WTC11 (cell line): Measurements from ENCODE around the gene SPIB. TPM values are rescaled to one million over a fixed set of nuclear protein-coding genes. Genes with fewer than 3 reads are reported as not detected.

ENCODE experiments used
- AR ChIP-seq: fragments of 250-450 bp; sonication (Bioruptor Pico); IDR thresholded peaks from 2 replicates; pipeline ENCODE4 v1.9.0; 2021; ENCODE audit warnings: mild to moderate bottlenecking
- ATF6 ChIP-seq: sonication (generic); formaldehyde crosslinking; IDR thresholded peaks from 2 replicates; pipeline ENCODE4 v1.8.1; 2023; ENCODE audit warnings: mild to moderate bottlenecking, missing genetic modification reagents
- CTCF ChIP-seq: fragments of 200-600 bp; IDR thresholded peaks from 2 replicates; pipeline ENCODE4 v1.8.0; 2022; ENCODE audit warnings: antibody characterized with exemption
- E2F1 ChIP-seq: sonication (generic); formaldehyde crosslinking; IDR thresholded peaks from 2 replicates; pipeline ENCODE4 v1.8.0; 2022; ENCODE audit warnings: mild to moderate bottlenecking, missing genetic modification reagents
- E2F4 ChIP-seq: sonication (generic); formaldehyde crosslinking; IDR thresholded peaks from 2 replicates; pipeline ENCODE4 v1.8.1; 2022; ENCODE audit warnings: low read depth, mild to moderate bottlenecking, moderate library complexity, missing genetic modification reagents, borderline replicate concordance
- ETV6 ChIP-seq: sonication (generic); formaldehyde crosslinking; IDR thresholded peaks from 2 replicates; pipeline ENCODE4 v1.8.1; 2022; ENCODE audit warnings: mild to moderate bottlenecking, missing genetic modification reagents
- GABPB1 ChIP-seq: sonication (generic); formaldehyde crosslinking; IDR thresholded peaks from 2 replicates; pipeline ENCODE4 v1.8.1; 2023; ENCODE audit warnings: mild to moderate bottlenecking, missing genetic modification reagents
- GTF2I ChIP-seq: fragments of 250-450 bp; sonication (Bioruptor Pico); conservative IDR thresholded peaks from 2 replicates; pipeline ENCODE4 v1.4.0; 2021; ENCODE audit warnings: mild to moderate bottlenecking
- HMGA2 ChIP-seq: fragments of 250-450 bp; sonication (Bioruptor Pico); IDR thresholded peaks from 2 replicates; pipeline ENCODE4 v1.4.0; 2021; ENCODE audit warnings: mild to moderate bottlenecking, moderate library complexity
- HMGXB4 ChIP-seq: sonication (generic); formaldehyde crosslinking; IDR thresholded peaks from 2 replicates; pipeline ENCODE4 v1.8.1; 2023; ENCODE audit warnings: mild to moderate bottlenecking, moderate library complexity, missing genetic modification reagents
- JUN ChIP-seq: sonication (generic); formaldehyde crosslinking; IDR thresholded peaks from 2 replicates; pipeline ENCODE4 v1.8.0; 2023; ENCODE audit warnings: mild to moderate bottlenecking, missing genetic modification reagents
- MLX ChIP-seq: sonication (generic); formaldehyde crosslinking; IDR thresholded peaks from 2 replicates; pipeline ENCODE4 v1.8.1; 2023; ENCODE audit warnings: mild to moderate bottlenecking, missing genetic modification reagents, moderate library complexity
- NFATC4 ChIP-seq: fragments of 250-450 bp; sonication (Bioruptor Pico); IDR thresholded peaks from 2 replicates; pipeline ENCODE4 v1.9.0; 2021; ENCODE audit warnings: mild to moderate bottlenecking
- NFE2L1 ChIP-seq: sonication (generic); formaldehyde crosslinking; IDR thresholded peaks from 2 replicates; pipeline ENCODE4 v1.8.1; 2023; ENCODE audit warnings: missing genetic modification reagents
- NR2C2 ChIP-seq: sonication (generic); formaldehyde crosslinking; IDR thresholded peaks from 2 replicates; pipeline ENCODE4 v1.8.0; 2022; ENCODE audit warnings: mild to moderate bottlenecking, missing genetic modification reagents
- RELA ChIP-seq: sonication (generic); formaldehyde crosslinking; IDR thresholded peaks from 2 replicates; pipeline ENCODE4 v1.8.1; 2022; ENCODE audit warnings: missing genetic modification reagents, mild to moderate bottlenecking, borderline replicate concordance
- RORB ChIP-seq: fragments of 250-450 bp; sonication (Bioruptor Pico); IDR thresholded peaks from 2 replicates; pipeline ENCODE4 v1.9.0; 2021; ENCODE audit warnings: mild to moderate bottlenecking
- SMAD3 ChIP-seq: sonication (generic); formaldehyde crosslinking; IDR thresholded peaks from 2 replicates; pipeline ENCODE4 v1.8.0; 2022; ENCODE audit warnings: missing genetic modification reagents, mild to moderate bottlenecking, borderline replicate concordance
- SP1 ChIP-seq: sonication (generic); formaldehyde crosslinking; conservative IDR thresholded peaks from 2 replicates; pipeline ENCODE4 v1.8.1; 2022; ENCODE audit warnings: missing genetic modification reagents
- TEAD4 ChIP-seq: sonication (generic); formaldehyde crosslinking; IDR thresholded peaks from 2 replicates; pipeline ENCODE4 v1.8.0; 2022; ENCODE audit warnings: mild to moderate bottlenecking, missing genetic modification reagents
- USF1 ChIP-seq: sonication (generic); formaldehyde crosslinking; IDR thresholded peaks from 2 replicates; pipeline ENCODE4 v1.8.0; 2022; ENCODE audit warnings: mild to moderate bottlenecking, missing genetic modification reagents
- USF2 ChIP-seq: sonication (generic); formaldehyde crosslinking; IDR thresholded peaks from 2 replicates; pipeline ENCODE4 v1.8.1; 2023; ENCODE audit warnings: mild to moderate bottlenecking, missing genetic modification reagents, moderate library complexity
- ZBTB43 ChIP-seq: sonication (generic); formaldehyde crosslinking; IDR thresholded peaks from 2 replicates; pipeline ENCODE4 v1.8.1; 2023; ENCODE audit warnings: mild to moderate bottlenecking, missing genetic modification reagents
- ZNF423 ChIP-seq: fragments of 250-450 bp; sonication (Bioruptor Pico); IDR thresholded peaks from 2 replicates; pipeline ENCODE4 v2.1.2; 2022; ENCODE audit warnings: mild to moderate bottlenecking, moderate library complexity
- total RNA-seq: library from RNA; stranded (reverse); gene quantifications from 3 replicates; pipeline ENCODE4 v1.2.3, GENCODE V29; 2021

The SPIB gene
- total RNA-seq, 1 experiment from 2014 or later: 4.7 TPM

GRCh38 chr19:50476224-50476906, 57.6 kb downstream of the SPIB start, which contains the start of the genes EMC10 and GARIN5A (continued):
- TF ChIP-seq USF1 (CRISPR knock-in tag): 0 out of 2 replicates have a peak, but pooled peaks have one; percentile 32
- no peak for TF ChIP-seq GABPB1 (CRISPR knock-in tag)
- peak; percentile 32; the same call in 1 of the 2 replicates for TF ChIP-seq ZBTB43 (CRISPR knock-in tag)
- TF ChIP-seq SP1 (CRISPR knock-in tag): peak; percentile 93
- TF ChIP-seq MLX: no peak
- no peak for TF ChIP-seq NR2C2
- no peak for TF ChIP-seq CTCF
- TF ChIP-seq NFE2L1: no peak
- TF ChIP-seq NFATC4: no peak
- no peak for TF ChIP-seq GTF2I (CRISPR knock-in tag)
- no peak for TF ChIP-seq HMGA2 (CRISPR knock-in tag)
- TF ChIP-seq HMGXB4 (CRISPR knock-in tag): no peak
- TF ChIP-seq USF2: peak; percentile 42
- TF ChIP-seq E2F4 (CRISPR knock-in tag): 0 out of 2 replicates have a peak, but pooled peaks have one; percentile 38
- no peak; the same call in 1 of the 2 replicates for TF ChIP-seq RELA (CRISPR knock-in tag)
- TF ChIP-seq ZNF423 (CRISPR knock-in tag): no peak
- peak; percentile 60; the same call in 1 of the 2 replicates for TF ChIP-seq TEAD4 (CRISPR knock-in tag)
- peak; percentile 41; the same call in 1 of the 2 replicates for TF ChIP-seq SMAD3
- no peak for TF ChIP-seq ATF6 (CRISPR knock-in tag)
- TF ChIP-seq AR (CRISPR knock-in tag): no peak
- no peak for TF ChIP-seq ETV6 (CRISPR knock-in tag)
- TF ChIP-seq RORB (CRISPR knock-in tag): no peak
- TF ChIP-seq E2F1 (CRISPR knock-in tag): no peak
- no peak for TF ChIP-seq JUN (CRISPR knock-in tag)
